SK-N-SH (cell line): ENCODE data around the gene ZNF791. TPM values are rescaled to one million over a fixed set of nuclear protein-coding genes. Genes with fewer than 3 reads are reported as not detected.

Source experiments
- CTCF ChIA-PET: fragments of 300-600, 350-600 bp; formaldehyde crosslinking; extraction: SDS; loops from one replicate; lab custom pipeline; 2021; lab: Yijun Ruan, JAX
- POLR2A ChIA-PET: fragments of 350-600 bp; sonication (Branson Sonifier 250); formaldehyde crosslinking; extraction: SDS; loops from one replicate; lab custom pipeline; 2020; ENCODE audit warnings: antibody characterized with exemption, inconsistent platforms; lab: Yijun Ruan, JAX
- DNase-seq: peaks from one replicate; pipeline ENCODE4 v3.0.0; 2012
- H2AFZ ChIP-seq: fragments of 200-600 bp; sonication (generic); 2 replicates; pipeline ENCODE4 v1.8.1; 2016; ENCODE audit warnings: antibody characterized with exemption, mild to moderate bottlenecking, low read depth
- H3F3A ChIP-seq: fragments of 200-600 bp; sonication (generic); replicated peaks from 2 replicates; pipeline ENCODE3; 2016; ENCODE audit warnings: antibody characterized with exemption, mild to moderate bottlenecking; ENCODE audit not compliant: insufficient read depth
- H3K27ac ChIP-seq, 2 experiments: fragments of 200-500 bp in 1 of 2; fragments of 200-600 bp in 1 of 2; sonication (Bioruptor generic) in 1 of 2; sonication (generic), shearing (Covaris generic) in 1 of 2; 2 replicates each; pipeline versions ENCODE4 v1.5.1 to v1.6.1; 2014 to 2016; ENCODE audit warnings: low read depth in 2 of 2, inconsistent platforms in 1 of 2, low read length in 1 of 2, mild to moderate bottlenecking in 1 of 2, mixed read lengths in 1 of 2
- H3K27me3 ChIP-seq: fragments of 200-600 bp; sonication (generic), shearing (Covaris generic); 2 replicates; pipeline ENCODE4 v1.6.1; 2016; ENCODE audit warnings: mixed run types; ENCODE audit not compliant: insufficient read depth
- H3K36me3 ChIP-seq, 2 experiments: fragments of 200-500 bp in 1 of 2; fragments of 200-600 bp in 1 of 2; sonication (Bioruptor generic) in 1 of 2; sonication (generic) in 1 of 2; replicated peaks in 1 of 2; 2 replicates each; pipeline versions ENCODE3 to v1.5.1; 2014 to 2016; ENCODE audit warnings: low read length in 1 of 2, mild to moderate bottlenecking in 1 of 2; ENCODE audit not compliant: insufficient read depth in 2 of 2, control insufficient read depth in 1 of 2
- H3K4me1 ChIP-seq, 2 experiments: fragments of 200-500 bp in 1 of 2; fragments of 200-600 bp in 1 of 2; sonication (Bioruptor generic) in 1 of 2; sonication (generic), shearing (Covaris generic) in 1 of 2; 2 replicates each; pipeline versions ENCODE4 v1.5.1 to v1.6.1; 2014 to 2016; ENCODE audit warnings: low read depth in 1 of 2, low read length in 1 of 2, mixed run types in 1 of 2; ENCODE audit not compliant: insufficient read depth in 2 of 2, control insufficient read depth in 1 of 2
- H3K4me2 ChIP-seq: fragments of 200-600 bp; sonication (generic), shearing (Covaris generic); 2 replicates; pipeline ENCODE4 v1.6.1; 2017; ENCODE audit warnings: mixed run types
- H3K4me3 ChIP-seq, 2 experiments: fragments of 200-500 bp in 1 of 2; fragments of 200-600 bp in 1 of 2; sonication (Bioruptor generic) in 1 of 2; sonication (generic), shearing (Covaris generic) in 1 of 2; 2 replicates each; pipeline versions ENCODE4 v1.5.1 to v1.8.1; 2014 to 2016; ENCODE audit warnings: low read depth in 2 of 2, inconsistent platforms in 1 of 2, low read length in 1 of 2, mild to moderate bottlenecking in 1 of 2, mixed read lengths in 1 of 2, moderate library complexity in 1 of 2
- H3K79me2 ChIP-seq: fragments of 200-600 bp; sonication (generic); 2 replicates; pipeline ENCODE4 v1.8.1; 2017; ENCODE audit warnings: mild to moderate bottlenecking; ENCODE audit not compliant: insufficient read depth
- H3K9ac ChIP-seq: fragments of 200-600 bp; sonication (generic); 2 replicates; pipeline ENCODE4 v1.6.1; 2017; ENCODE audit warnings: mixed run types
- H3K9me2 ChIP-seq: fragments of 200-600 bp; sonication (generic); 2 replicates; pipeline ENCODE4 v1.6.1; 2017; ENCODE audit warnings: mixed run types
- H3K9me3 ChIP-seq: fragments of 200-600 bp; sonication (generic); 2 replicates; pipeline ENCODE4 v1.6.1; 2017; ENCODE audit warnings: mixed run types, mild to moderate bottlenecking, moderate library complexity
- H4K20me1 ChIP-seq: fragments of 200-600 bp; sonication (generic); 2 replicates; pipeline ENCODE4 v1.6.1; 2017; ENCODE audit warnings: mild to moderate bottlenecking, mixed run types; ENCODE audit not compliant: insufficient read depth
- ELF1 ChIP-seq: IDR thresholded peaks from 2 replicates; pipeline ENCODE4 v1.4.0; 2012
- FOXJ3 ChIP-seq: sonication (generic); formaldehyde crosslinking; IDR thresholded peaks from 2 replicates; pipeline ENCODE4 v1.5.1; 2020; ENCODE audit warnings: mild to moderate bottlenecking, missing genetic modification reagents
- GATA2 ChIP-seq: sonication (generic); formaldehyde crosslinking; IDR thresholded peaks from 2 replicates; pipeline ENCODE4 v1.5.0; 2020; ENCODE audit warnings: mild to moderate bottlenecking, missing genetic modification reagents
- IRF3 ChIP-seq: fragments of 150-350 bp; IDR thresholded peaks from 2 replicates; pipeline ENCODE4 v1.6.1; 2016; ENCODE audit warnings: mild to moderate bottlenecking, low read depth, low read length
- MXI1 ChIP-seq: IDR thresholded peaks from 2 replicates; pipeline ENCODE4 v1.6.1; 2012; ENCODE audit warnings: mild to moderate bottlenecking, low read depth, low read length, improper control_type of control experiment
- NFIC ChIP-seq: IDR thresholded peaks from 2 replicates; pipeline ENCODE4 v1.4.0; 2012; ENCODE audit warnings: borderline replicate concordance
- POLR2AphosphoS5 ChIP-seq: IDR thresholded peaks from 2 replicates; pipeline ENCODE4 v1.6.1; 2012; ENCODE audit warnings: low read depth, low read length
- REST ChIP-seq: IDR thresholded peaks from 2 replicates; pipeline ENCODE4 v1.6.1; 2012; ENCODE audit warnings: mild to moderate bottlenecking, low read depth, low read length, moderate library complexity
- SIN3A ChIP-seq: IDR thresholded peaks from 2 replicates; pipeline ENCODE4 v1.6.1; 2012; ENCODE audit warnings: low read depth, mild to moderate bottlenecking, low read length, moderate library complexity, borderline replicate concordance
- SMC3 ChIP-seq: IDR thresholded peaks from 2 replicates; pipeline ENCODE4 v1.6.1; 2012; ENCODE audit warnings: low read depth, low read length, improper control_type of control experiment
- TAF1 ChIP-seq: IDR thresholded peaks from 2 replicates; pipeline ENCODE4 v1.6.1; 2012; ENCODE audit warnings: low read depth, mild to moderate bottlenecking, low read length, moderate library complexity, borderline replicate concordance
- WGBS: methylation state at CpG from one replicate; pipeline ENCODE4 v1.1.6; 2017; ENCODE audit warnings: low lambda C conversion rate; 5-methylcytosine and 5-hydroxymethylcytosine counted together
- polyA plus RNA-seq, 3 experiments: library from polyadenylated mRNA; depleted of rRNA; stranded (reverse); fragments of >200 nt; gene quantifications; 2 replicates each; pipeline ENCODE4 v1.2.3, GENCODE V29; 2012
- TF ChIP-seq, protein P1 (sequence below): fragments of 150-350 bp; IDR thresholded peaks from 2 replicates; pipeline ENCODE4 v1.6.1; 2017; ENCODE audit warnings: antibody characterized with exemption, low read length, low read depth, borderline replicate concordance

Gene ZNF791
- polyA plus RNA-seq, 1 of the 3 experiments (the other 2 are of a cell fraction), result 8.9 TPM

GRCh38 chr19:12657966-12658365 is 47.2 kb downstream of the ZNF791 start:
- no peak overlapping the region for H3K9ac ChIP-seq
- WGBS, result 94% methylated on average over 21 of the region's 22 CpGs
- no peaks in the 10 kb centered on the region for H3F3A ChIP-seq
- H4K20me1 ChIP-seq, result no peaks in the 10 kb centered on the region
- H3K9me2 ChIP-seq, result no peaks in the 10 kb centered on the region
- no peak overlapping the region for H2AFZ ChIP-seq
- no peak overlapping the region for H3K27ac ChIP-seq
- ChIA-PET POLR2A (no interaction called here), CTCF (interaction anchor here (0.7 to 1.6 kb wide), 6 partner anchors 8 to 598 kb away, joined by 3 to 7 read pairs (median 3); partner anchors contain the start of genes MAN2B1 and WDR83)
- no peaks in the 10 kb centered on the region for H3K27me3 ChIP-seq
- DNase-seq, result no peak
- TF ChIP-seq SMC3, result no peak
- no peak for TF ChIP-seq TAF1
- no peak for TF ChIP-seq GATA2 (CRISPR knock-in tag)
- no peak for TF ChIP-seq SIN3A
- no peak for TF ChIP-seq ELF1
- no peak for TF ChIP-seq NFIC
- TF ChIP-seq IRF3, result no peak
- TF ChIP-seq FOXJ3 (CRISPR knock-in tag), result no peak
- TF ChIP-seq MXI1, result no peak
- H3K4me1 ChIP-seq, result no peaks in the 10 kb centered on the region
- H3K9me3 ChIP-seq, result no peaks in the 10 kb centered on the region
- H3K4me3 ChIP-seq, result no peak overlapping the region
- H3K79me2 ChIP-seq, result no peaks in the 10 kb centered on the region
- no peak overlapping the region for H3K4me2 ChIP-seq
- peaks cover 4 to 16% of the 10 kb centered on the region in 2 experiments for H3K36me3 ChIP-seq

GRCh38 chr19:12660980-12661379 is 50.3 kb downstream of the ZNF791 start:
- no peaks in the 10 kb centered on the region for H3K27me3 ChIP-seq
- TF ChIP-seq POLR2AphosphoS5 (no peak), REST (no peak)
- TF ChIP-seq, protein P1, sequence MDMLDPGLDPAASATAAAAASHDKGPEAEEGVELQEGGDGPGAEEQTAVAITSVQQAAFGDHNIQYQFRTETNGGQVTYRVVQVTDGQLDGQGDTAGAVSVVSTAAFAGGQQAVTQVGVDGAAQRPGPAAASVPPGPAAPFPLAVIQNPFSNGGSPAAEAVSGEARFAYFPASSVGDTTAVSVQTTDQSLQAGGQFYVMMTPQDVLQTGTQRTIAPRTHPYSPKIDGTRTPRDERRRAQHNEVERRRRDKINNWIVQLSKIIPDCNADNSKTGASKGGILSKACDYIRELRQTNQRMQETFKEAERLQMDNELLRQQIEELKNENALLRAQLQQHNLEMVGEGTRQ, result no peak
- TF ChIP-seq, all 33 proteins: peak for 0
- Histone ChIP-seq H3K27ac (no peak overlapping the region), H3F3A (no peaks in the 10 kb centered on the region), H2AFZ (no peak overlapping the region), H3K4me1 (peaks cover 0 to 5% of the 10 kb centered on the region in 2 experiments; a peak in 1 of 4 replicates), H3K9ac (no peak overlapping the region), H3K9me3 (no peaks in the 10 kb centered on the region), H3K36me3 (peaks cover 8 to 21% of the 10 kb centered on the region in 2 experiments), H3K4me3 (no peak overlapping the region), H4K20me1 (no peaks in the 10 kb centered on the region), H3K79me2 (peaks cover 8% of the 10 kb centered on the region; the same call in 1 of the 2 replicates), H3K9me2 (no peaks in the 10 kb centered on the region), H3K4me2 (no peak overlapping the region)
- 90% methylated on average over 12 of the region's 12 CpGs for WGBS
- POLR2A ChIA-PET, result no interaction called here
- DNase-seq, result no peak
- CTCF ChIA-PET, result interaction anchor here (0.9 to 2.9 kb wide), 2 partner anchors 11 to 21 kb away, joined by 4 to 18 read pairs; no protein-coding TSS in a partner anchor
